ENCODE results near the gene APLP2.

DNA sequence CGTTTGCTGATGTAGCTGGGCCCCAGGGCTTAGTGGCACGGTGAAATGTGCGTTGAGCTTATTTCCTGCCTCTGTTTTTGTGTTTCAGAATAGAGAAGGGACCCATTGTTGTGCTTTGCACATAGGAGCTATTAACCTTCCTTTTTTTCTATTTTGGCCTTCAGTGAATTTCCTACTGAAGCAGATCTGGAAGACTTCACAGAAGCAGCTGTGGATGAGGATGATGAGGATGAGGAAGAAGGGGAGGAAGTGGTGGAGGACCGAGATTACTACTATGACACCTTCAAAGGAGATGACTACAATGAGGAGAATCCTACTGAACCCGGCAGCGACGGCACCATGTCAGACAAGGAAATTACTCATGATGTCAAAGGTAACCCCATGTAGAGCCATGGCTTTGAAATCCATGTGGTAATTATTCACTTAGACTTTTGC lies 52.5 kb downstream of the APLP2 start:
- TF ChIP-seq CTCF (conservative IDR thresholded peaks at IDR 0.05) (no peak), EZH2 (IDR thresholded peaks at IDR 0.05; ENCODE audit: low read depth) (no peak)

Data from PC-9 (cell line).